CD4-positive, alpha-beta T cell treated with Interleukin-17A for 1 hour (primary cell): ENCODE data around the gene RNF224.
A peak's percentile ranks its signal among the peaks of the same experiment; 100 is the strongest.

ENCODE experiments used
- DNase-seq: peaks from one replicate; pipeline ENCODE4 v3.0.0-alpha.2; 2020

The RNF224 gene

DNA sequence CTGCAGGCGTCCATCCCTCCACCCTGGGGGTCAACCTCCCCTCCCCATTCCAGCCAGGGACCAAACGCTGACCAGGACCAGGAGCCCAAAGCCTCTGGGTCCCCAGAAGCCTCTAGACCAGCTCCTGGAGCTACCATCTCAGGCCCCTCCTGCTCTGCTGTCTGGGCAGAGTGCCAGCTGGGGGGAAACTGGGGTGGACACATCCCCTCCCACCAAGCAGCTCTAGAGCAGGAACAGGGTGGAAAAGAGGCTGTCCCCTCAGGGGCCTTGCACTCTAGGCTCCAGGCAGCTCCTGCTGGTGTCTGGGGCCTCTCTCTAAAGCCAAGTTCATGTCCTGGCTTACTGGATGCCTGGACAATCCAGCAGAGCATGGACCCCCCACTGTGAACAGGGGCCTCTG lies 34.4 kb upstream of the RNF224 start:
- DNase-seq = no peak

DNA sequence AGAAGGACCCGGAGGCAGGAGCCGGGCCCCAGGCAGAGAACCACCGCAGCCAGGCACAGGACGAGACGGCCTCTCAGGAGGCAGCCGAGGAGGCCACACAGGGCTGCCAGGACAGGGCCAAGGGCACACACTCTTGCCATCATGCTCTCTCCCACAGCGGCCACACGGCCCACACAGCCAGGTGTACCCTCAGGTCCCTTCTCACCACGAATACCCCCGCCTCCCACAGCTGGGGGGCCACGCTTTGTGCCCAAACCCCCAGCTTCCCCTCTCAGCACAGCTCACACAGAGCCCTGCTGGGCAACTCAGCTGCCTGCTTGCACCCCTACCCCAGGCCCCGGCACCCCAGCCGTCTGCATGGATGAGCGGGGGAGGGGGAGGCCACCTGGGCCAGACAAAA lies 33.5 kb upstream of the RNF224 start:
- DNase-seq = no peak

DNA sequence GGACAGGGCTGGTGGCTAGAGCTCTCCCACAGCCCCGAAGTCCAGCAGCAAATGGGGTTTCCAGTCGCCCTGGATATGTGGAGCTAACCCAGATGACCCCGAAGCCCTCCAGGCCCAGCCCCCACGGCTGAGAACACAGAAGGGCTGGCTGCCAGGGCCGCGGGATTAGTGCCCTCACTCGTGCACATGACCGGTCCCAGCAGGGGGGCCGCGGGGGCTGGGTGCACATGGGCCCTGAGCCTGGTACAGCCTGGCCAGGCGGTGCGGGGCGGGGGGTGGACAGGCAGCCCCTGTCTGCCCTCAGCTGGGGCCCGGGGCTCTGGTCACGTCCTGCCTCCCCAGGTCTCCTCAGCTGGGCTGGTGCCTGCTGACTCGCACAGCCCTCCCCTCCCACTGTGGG lies 32.9 kb upstream of the RNF224 start:
- no peak for DNase-seq

DNA sequence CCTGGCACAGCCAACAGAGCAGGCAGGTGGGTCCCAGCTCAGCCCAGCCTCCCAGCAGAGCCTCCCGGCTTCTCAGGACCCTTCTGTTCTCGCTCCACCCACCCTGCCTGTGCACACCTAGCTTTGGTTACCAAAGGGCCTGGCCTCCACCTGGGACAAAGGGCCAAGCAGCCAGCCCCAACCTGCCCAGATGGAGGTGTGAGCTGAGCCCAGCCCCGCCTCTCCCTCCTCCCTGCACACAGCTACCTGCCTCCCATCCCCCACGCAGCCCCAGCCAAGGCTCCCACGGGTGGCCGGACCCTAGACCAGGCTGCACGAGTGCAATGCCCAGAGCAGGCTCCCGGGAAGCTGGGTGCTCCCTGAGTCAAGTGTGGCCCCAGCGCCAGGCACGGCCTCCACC lies 32.4 kb upstream of the RNF224 start:
- no peak for DNase-seq

DNA sequence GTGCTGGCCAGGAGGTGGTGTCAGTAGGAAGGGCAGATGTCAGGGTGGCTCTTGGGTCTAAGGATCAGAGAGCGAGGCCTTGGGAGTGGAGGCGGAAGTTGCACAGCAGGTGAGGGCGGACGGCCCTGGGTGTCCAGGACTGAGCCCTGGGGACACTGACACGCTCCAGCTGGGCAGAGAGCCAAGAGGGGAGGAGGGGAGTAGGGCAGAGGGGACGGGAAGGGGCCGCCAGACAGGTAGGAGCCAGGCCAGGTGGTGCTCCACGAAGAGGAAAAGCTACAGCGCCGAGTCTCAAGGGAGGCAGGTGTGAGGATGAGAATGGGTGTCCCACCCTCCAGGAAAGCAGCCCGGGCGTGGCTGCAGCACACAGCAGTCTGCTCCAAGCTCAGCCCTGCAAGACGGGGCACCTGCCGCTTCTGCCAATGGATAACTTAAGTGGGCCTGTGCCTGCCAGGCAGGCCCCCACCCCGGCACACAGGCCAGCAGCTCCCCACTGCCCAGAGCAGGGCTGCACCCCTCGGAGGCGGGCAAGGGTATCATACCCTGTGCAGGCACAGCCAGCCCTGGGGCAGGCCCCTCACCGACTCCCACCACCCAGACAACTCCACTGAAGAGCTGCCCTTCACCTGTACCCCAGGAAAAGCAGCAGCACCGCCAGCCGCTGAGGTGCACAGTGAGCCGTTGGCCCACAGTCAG lies 31.6 kb upstream of the RNF224 start:
- no peak for DNase-seq

DNA sequence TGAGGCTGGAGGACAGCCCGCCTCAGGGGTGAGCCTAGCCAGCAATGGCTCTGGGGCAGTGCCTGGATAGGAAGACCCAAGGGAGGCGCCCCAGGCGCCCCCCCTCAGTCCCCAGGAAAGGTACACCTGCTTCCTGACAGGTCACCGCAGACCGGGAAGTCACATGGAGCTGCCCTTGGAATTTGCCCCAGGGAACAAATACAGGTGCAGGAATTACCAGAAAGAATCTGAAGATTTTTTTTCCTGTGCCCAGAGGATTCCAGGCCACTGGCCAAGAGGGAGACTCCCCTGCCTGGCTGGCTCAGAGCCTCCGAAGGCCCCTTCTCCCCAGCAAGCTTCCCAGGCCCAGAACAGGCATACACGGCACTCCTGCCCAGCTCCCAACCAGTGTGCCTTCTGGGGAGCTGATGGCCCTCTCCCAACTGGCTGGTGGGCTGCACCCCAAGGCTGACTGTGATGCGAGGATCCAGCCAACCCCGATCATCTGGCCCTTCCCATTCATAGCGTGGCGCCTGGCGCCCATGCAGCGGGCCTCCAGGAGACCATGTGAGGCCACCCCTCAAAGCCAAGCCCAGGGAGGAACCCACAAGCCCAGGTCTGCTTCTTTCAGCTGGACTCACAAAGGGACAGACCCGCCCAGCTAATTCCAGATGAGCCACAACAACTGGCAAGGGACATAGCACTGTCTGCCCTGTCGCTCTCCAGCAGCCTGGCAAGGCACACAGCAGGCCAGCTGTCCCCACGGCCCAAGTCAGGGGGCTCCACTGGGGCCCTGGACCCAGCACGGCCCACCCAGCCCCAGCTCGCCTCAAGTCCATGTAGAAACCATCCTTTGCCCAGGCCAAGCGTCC lies 29.0 kb upstream of the RNF224 start:
- DNase-seq = no peak

DNA sequence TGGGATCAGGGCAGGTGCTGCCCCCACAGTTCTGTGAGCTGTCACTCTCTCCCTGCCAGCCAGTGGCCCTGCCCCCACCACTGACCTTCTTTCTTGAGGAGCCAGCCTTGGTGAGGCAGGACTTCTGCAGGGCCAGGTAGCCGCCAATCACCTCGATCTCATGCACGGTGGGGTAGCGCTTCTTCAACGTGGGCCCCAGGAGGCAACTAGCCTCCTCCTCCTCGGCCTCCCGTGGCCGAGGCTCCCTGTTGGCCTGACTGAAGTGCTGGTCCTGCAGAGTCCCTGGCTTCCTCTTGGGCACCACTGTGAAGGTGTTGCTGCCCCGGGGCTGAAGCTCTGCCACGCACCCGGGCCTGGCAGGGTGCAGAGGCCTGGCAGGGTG lies 28.4 kb upstream of the RNF224 start:
- DNase-seq = no peak

DNA sequence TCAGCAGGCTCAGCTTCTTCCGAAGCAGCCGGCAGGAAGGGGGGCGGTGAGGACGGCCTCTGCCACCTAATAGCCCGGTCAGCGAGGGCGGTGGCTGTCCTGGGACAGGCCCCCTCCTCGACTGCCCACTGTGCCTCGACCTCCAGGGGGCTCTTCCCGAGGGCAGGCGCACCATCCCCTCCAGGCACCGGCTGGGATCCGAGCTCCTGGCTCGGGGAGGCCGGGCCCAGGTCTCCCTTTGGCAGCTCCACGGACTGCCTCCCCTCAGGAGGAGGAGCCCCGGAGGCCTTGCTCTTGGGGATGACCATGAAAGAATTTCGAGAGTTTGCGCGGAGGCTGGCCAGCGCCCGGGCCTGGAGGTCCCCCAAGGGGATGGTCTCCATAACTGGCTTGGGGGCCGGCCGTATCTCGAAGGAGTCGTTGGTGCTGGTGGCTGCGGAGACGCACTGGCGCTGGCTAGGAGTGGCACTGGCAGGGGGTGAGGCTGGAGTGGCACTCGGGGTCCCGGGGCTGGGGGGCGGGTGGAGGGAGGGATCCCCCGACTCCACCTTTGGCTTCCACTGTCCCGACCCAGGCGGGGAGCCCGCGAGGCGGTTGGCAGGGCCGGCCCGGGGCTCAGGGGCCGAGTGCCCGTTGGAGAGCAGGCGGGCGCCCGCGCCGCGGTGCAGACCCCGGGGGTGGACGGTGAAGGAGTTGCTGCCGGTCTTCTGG lies 27.7 kb upstream of the RNF224 start:
- DNase-seq = no peak

DNA sequence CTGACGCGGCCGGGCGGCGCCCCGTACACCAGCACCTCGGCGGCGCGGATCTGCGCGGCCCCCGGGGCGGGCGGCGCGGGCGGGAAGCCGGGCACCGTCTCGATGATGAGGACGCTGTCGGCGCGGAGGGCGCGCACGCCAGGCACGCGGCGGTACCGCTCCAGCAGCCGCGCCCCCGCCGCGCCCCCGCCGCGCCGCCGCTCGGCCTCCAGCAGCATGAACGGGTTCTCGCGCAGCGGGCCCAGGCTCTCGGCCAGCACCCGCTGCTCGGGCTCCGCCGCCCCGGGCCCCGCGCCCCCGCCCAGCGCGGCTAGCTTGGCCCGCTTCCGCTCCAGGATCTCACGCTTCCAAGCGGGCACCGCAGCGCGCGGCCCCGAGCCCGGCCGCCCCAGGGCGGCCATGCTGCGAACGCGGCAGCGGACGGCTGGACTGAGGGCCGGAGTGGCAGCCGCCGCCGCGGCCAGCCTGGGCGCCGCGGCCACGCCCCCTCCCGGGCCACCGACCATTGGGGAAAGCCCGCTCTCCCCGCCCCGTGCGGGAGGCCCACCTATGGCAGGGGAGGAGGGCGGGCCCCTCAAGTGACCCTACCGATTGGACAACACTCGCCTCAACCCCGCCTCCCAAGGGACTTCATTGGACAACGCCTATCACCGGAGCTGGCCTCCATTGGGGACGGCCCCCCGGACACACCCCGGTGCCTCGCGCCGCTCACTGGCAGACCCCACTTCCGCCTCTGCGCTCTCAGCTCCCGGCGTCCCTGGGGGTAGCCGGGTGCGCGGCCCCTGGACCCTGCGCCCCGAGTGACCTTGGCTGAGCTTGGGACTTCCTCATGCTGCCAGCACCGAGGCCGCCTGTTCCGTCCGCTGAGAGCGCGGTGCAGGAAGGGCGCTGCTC lies 26.7 kb upstream of the RNF224 start, which contains the start of gene TPRN:
Gene TPRN, minus strand, starts transcription at position 431 of the 894 bp plus-strand sequence. Its CDS starts 30 bp downstream, at position 401.
- peak; percentile 99 for DNase-seq

DNA sequence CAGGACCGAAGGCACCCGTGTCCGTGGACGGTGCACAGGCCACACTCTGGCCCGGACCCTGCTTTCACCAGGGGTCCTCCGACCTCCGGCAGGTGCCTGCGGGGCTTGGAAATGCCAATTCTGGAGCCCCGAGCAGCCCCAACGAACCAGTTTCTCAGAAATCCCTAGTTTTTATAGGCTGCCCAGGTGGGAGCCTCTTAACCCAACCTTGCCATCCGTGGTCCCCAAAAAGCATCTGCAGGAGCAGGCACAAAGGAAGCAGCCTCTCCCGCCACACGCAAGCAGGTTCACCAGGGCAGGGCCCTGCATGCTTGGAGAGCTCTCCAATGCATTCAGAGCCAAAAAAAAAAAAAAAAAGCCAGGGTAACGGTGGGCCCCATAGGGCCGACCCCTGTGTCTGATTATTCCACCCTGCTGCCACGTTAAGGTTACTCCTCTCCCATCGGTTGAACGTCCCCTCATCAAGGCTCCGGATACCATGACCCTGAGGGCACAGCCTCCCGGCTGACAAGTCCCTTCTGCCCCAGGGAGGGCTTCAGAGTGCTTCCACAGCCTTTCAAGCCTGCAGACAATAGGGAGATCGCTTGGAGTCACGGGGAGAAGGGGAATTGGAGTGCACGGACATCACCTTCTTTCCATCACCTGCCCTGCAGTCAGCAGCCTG lies 26.0 kb upstream of the RNF224 start:
- DNase-seq = no peak

DNA sequence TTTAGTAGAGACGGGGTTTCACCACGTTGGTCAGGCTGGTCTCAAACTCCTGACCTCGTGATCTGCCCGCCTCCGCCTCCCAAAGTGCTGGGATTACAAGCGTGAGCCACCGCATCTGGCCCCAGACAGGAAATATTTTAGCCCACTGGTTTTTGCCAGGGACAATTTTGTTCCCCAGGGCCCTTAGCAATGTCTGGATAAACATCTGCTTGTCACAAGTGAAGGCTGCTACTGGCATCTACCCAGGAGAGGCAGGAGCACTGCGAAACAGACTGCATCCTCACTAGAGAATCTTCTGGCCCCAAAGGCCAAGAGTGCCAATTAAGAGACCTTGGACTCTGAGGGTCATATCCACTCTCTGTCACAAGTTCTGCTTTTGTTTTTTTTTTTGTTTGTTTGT lies 24.3 kb upstream of the RNF224 start:
- no peak for DNase-seq

DNA sequence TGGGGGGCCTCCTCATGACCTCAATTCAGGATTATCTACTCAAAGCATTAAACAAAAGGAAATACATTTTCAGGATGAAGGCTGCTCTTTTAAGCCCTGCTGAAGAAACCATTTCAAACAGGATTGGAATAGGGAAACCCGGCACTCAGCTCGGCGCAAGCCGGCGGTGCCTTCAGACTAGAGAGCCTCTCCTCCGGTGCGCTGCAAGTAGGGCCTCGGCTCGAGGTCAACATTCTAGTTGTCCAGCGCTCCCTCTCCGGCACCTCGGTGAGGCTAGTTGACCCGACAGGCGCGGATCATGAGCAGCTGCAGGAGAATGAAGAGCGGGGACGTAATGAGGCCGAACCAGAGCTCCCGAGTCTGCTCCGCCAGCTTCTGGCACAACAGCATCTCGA lies 22.6 kb upstream of the RNF224 start:
- no peak for DNase-seq

DNA sequence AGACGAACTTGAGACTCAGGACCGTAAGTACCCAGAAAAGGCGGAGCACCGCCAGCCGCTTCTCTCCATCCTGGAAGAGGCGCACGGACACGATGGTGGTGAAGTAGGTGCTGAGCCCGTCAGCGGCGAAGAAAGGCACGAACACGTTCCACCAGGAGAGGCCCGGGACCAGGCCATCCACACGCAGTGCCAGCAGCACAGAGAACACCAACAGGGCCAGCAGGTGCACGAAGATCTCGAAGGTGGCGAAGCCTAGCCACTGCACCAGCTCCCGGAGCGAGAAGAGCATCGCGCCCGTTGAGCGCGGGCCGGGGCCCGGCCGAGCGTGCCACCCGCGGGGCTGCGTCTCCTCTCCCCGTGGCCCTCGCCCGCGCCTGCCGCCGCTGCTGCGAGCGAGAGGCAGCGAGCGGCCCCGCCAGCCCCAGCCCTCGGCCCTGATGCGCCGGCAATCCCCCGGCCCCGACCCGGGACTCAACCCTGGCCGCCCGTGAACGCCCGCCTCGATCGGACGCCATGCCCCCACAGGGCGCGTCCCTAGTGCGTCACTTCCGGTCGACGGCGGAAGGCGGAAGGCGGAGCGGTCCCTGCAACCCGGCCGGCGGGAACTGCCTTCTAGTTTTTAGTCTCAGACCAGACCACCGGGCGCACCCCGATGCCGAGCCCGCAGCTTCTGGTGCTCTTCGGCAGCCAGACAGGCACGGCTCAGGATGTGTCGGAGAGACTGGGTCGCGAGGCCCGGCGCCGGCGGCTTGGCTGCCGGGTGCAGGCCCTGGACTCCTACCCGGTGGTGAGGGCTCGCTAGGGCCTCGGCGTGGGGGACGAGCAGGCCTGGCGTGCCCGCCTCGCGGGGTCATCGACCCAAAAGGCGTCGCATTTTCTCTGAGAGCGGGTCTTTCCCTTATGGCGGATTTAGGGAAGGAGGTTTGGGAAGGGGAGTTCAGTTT lies 21.9 kb upstream of the RNF224 start, which contains the start of the genes NDOR1 and TMEM203:
Gene NDOR1, plus strand, starts transcription at position 575 of the 944 bp plus-strand sequence. Its CDS starts 78 bp downstream, at position 653.
Gene TMEM203, minus strand, starts transcription at position 523 of the 944 bp plus-strand sequence. Its CDS starts 234 bp downstream, at position 289.
- DNase-seq = peak; percentile 91

DNA sequence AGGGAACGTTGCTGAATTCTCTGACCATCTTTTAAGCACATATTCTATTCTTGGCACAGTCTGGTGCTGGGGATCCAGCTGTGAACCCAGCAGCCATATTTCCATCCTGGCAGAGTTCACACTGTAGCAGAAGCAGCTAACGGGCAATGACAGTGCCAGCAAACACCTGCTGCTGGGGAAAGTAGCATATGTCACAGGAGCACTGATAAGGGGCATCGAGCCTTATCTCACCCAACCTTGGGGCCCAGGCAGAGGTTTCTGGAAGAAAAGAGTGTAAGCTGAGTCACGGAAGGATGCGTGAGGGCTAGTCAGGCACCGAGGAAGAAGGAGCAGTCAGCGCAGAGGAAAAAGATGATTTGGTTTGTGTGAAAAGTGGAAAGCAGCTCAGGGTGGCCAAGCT lies 20.7 kb upstream of the RNF224 start:
- no peak for DNase-seq

DNA sequence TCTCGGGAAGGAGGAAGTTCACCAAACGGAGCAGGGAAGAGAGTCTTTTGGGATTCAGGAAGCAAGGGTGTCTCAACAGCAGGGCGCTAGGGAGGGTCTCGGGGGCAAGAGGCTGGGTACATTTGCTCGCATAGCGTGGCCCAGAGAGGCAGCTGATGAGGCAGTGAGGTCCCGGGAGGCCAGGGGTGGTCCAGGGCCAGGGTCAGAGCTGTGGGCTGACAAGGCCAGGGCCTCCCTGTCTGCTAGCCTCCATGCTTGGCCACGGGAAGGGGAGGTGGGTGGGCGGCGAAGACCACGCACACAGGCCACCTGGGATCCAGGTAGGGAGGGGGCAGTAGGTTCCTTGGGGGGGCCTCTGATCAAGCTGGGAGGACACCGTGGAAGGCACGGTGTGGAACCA lies 15.8 kb upstream of the RNF224 start:
- no peak for DNase-seq

DNA sequence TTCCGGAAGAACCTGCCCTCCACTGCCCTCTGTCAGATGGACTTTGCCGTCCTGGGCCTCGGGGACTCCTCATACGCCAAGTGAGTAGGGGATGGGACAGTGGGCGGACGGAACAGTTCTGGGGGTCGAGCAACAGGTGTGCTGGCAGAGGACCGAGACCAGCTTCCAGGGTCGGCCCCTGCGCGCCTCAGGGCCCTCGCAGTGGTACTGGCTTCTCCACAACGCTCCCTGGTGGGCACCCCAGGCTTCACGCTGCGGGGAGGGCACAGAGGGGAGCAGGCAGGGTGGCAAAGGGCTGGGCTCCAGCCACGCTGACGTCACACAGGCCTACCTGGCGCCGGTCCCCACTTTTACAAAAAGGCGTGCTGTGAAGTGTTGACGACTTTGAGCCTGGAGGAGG lies 14.8 kb upstream of the RNF224 start:
- DNase-seq = no peak

DNA sequence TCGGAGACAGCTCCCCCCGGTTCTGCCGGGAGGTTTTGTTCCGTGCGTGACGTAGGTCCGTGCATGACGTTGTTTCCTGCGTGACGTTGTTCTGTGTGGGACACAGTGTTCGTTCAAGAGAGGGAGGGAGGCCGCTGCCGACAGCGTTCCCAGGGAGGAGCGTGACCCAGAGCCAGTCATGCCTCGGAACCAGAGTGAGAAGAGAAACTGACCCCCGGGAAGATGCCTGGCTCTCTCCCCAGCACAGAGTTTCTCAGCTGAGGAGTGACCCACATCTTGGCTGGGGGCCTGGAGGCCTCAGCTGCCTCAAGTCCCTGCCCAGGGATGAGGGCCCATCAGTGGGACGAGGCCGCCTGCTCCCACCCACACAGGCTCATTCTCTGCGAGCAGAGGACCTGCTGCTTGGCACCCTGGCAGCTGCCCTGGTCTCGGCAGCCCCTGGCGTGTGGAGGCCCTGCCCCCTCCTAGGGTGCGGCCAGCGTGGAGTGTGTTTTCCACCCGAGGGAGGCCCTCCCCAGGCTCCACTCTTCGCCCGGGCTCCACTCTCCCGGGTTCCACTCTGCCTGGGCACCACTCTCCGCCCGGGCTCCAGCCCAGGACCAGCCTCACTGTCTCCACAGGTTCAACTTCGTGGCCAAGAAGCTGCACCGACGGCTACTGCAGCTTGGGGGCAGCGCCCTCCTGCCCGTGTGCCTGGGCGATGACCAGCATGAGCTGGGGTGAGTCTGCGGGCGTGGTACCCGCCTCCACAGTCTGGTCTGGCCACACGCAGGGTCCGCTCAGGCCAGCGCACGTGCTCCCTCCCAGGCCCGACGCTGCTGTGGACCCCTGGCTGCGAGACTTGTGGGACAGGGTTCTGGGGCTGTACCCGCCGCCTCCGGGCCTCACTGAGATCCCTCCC lies 13.9 kb upstream of the RNF224 start:
- no peak for DNase-seq

DNA sequence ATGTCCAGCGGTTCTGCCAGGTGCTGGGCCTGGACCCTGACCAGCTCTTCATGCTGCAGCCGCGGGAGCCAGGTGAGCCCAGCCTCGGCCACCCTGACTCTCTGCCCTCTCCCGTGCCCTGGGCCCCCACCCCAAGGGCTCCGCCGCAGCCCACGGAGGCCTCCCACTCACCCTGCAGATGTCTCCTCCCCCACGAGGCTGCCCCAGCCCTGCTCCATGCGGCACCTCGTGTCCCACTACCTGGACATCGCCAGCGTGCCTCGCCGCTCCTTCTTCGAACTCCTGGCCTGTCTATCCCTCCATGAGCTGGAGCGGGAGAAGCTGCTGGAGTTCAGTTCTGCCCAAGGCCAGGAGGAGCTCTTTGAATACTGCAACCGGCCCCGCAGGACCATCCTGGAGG lies 12.7 kb upstream of the RNF224 start:
- no peak for DNase-seq

DNA sequence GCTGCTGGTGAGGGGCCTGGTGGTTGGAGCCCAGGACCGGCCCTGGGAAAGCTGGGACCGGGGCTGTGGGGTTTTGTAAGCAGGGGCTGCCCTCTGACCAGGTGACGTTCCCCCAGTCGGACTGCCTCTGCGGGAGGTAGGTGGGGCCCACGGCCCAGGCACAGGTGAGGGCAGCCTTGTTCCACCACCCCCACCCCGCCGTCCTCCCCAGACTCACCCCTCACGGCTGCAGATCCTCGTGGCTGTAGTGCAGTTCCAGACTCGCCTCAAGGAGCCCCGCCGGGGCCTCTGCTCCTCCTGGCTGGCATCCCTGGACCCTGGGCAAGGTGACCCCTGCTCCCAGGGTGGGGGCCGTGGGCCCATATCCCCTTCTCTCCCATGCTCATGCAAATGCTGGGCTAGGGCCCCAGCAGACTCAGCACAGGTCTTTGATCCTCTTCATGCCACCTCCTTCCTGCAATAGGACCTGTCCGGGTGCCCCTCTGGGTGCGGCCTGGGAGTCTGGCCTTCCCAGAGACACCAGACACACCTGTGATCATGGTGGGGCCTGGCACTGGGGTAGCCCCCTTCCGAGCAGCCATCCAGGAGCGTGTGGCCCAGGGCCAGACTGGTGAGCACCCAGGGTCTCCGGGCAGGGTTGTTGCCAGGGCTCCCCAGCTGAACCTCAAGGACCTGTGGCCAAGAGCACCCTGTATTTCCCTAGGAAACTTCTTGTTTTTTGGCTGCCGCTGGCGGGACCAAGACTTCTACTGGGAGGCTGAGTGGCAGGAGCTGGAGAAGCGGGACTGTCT lies 11.9 kb upstream of the RNF224 start:
- DNase-seq = no peak
